Fibroblast of skin of left biceps (primary cell): ENCODE measurements around the gene MFSD11.
"Not testable (repeated sequence)": the region's sequence is repeated elsewhere in the genome, so short reads cannot be mapped to it uniquely, and the experiment has no call there.

Experiments
- DNase-seq, 2 experiments: peaks; one replicate each; pipeline ENCODE4 v3.0.0-alpha.2; 2013; ENCODE audit warnings: low read depth in 2 of 2

The MFSD11 gene

GRCh38 chr17:76726776-76727718 lies 10.9 kb upstream of the MFSD11 start, which contains the start of gene METTL23:
Gene METTL23 (plus strand): TSS chr17:76726839. CDS start chr17:76729711, 2,872 bp downstream.
- no peak for DNase-seq

- DNase-seq = no peak
Measured at GRCh38 chr17:76727745-76728456, 10.0 kb upstream of the MFSD11 start.

- not testable (repeated sequence) for DNase-seq
Measured at GRCh38 chr17:76731800-76732733, 5.9 kb upstream of the MFSD11 start.

GRCh38 chr17:76732734-76733617 lies 4.9 kb upstream of the MFSD11 start:
- DNase-seq = no peak

- no peak for DNase-seq
Measured at GRCh38 chr17:76733618-76733957, 4.3 kb upstream of the MFSD11 start.

- DNase-seq = no peak
Measured at GRCh38 chr17:76734080-76734840, 3.7 kb upstream of the MFSD11 start.

- no peak for DNase-seq
Measured at GRCh38 chr17:76735006-76735405, 2.9 kb upstream of the MFSD11 start.

GRCh38 chr17:76735586-76736348 lies 2.2 kb upstream of the MFSD11 start:
- DNase-seq = no peak

- no peak for DNase-seq
Measured at GRCh38 chr17:76736349-76737081, 1.4 kb upstream of the MFSD11 start.

- peak; percentile 98 to 99 for DNase-seq
Measured at GRCh38 chr17:76737082-76737675, 740 bp upstream of the MFSD11 start, which contains the start of gene SRSF2. Gene SRSF2 (minus strand): TSS chr17:76737331. CDS start chr17:76737160, 171 bp downstream.

GRCh38 chr17:76738468-76738850 lies 540 bp downstream of the MFSD11 start:
- no peak for DNase-seq

GRCh38 chr17:76739568-76740115 lies 1.7 kb downstream of the MFSD11 start:
- not testable (repeated sequence) for DNase-seq

- DNase-seq = no peak
Measured at GRCh38 chr17:76740329-76741118, 2.6 kb downstream of the MFSD11 start.

- no peak for DNase-seq
Measured at GRCh38 chr17:76742958-76743357, 5.0 kb downstream of the MFSD11 start.

GRCh38 chr17:76744747-76745146 lies 6.8 kb downstream of the MFSD11 start:
- DNase-seq = no peak

- not testable (repeated sequence) for DNase-seq
Measured at GRCh38 chr17:76745785-76746184, 7.9 kb downstream of the MFSD11 start.
